Measurements from ENCODE around the gene ZBTB7B.
A peak's percentile ranks its signal among the peaks of the same experiment; 100 is the strongest.
"Not testable (repeated sequence)": the region's sequence is repeated elsewhere in the genome, so short reads cannot be mapped to it uniquely, and the experiment has no call there.

The ZBTB7B gene

DNA sequence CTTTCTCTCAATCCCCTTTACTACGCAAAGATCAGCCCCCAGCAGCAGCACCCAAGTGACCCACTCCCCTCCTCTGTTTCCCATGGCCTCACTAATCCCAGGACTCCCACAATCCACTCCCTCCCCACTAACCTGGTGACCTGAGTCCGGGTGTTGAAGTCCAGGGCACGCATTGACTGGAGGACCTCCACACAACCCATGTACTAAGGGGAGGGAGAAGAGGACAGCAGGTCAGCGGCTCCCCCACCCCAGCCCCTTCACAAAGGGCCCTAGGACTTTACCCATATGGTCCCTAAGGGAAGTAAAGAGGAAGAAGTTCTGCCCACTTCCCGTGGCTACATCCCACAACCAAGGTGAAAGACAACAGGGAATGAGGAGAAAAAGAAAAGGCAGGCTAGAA lies 33.4 kb upstream of the ZBTB7B start:
- no peak for DNase-seq

DNA sequence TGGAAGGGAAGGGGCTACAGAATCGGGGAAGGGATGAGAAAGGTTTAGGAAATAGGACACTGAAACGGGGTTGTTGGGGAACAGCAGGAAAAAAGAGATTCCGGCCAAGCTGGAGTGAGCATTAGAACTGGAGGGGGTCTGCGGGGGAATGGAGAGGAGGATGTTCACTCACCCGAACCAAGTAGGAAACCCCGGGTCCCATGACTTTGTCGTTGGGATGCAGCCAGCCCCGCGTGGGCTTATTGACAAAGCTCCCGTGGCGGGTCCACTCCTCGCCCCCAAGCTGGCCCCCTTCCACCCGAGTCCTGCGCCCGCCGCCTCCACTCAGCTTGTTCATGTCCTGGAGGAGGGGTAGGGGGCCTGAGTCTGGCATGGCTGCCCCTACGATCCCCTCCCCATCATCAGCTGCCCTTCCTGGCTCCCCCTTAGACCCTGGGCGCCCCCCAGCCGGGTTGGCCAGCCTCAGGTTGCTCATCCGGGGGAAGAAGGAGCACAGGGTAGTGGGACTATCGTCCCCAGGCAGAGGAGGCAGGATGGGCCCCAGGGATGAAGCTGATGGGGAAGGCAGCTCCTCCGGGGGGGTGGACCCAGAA lies 32.6 kb upstream of the ZBTB7B start:
- no peak for DNase-seq

DNA sequence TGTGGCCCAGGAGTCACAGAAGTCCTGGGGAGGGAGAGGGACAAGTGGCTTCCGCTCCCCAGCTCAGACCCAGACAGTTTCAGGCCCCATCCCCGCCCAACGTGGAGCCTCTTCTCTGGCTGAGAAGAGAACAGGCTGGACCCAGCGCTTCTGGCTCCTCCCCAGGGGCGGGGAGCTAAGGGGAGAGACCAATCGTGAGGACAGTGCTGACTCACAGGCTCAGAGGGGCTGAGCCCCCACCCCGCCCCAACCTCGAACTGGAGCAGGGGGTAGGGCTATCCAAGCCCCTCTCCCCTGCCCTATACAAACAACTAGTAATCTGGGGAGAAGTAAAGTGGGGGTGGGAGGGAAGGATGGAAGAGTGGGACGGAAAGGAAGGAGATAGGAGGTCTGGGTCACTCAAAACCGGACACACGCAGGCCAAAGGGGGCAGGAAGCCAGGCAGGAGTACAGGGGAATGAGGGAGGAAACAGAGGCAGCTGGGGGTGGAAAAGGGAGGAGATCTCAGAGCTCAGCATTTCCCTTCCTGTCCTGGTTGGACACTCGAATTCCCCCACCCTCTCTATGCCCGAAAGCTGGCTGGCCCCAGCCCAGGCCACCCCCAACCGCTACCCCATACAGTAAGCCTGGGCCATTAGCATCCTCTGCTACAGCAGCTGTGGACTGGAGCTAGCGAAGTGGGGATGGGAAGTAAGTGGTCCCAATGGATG lies 31.8 kb upstream of the ZBTB7B start, which contains the start of gene SHC1:
Gene SHC1 (minus strand): TSS at position 117 of the 710 bp plus-strand sequence. CDS start 221 bp downstream, outside the sequence.
- peak; percentile 70 for DNase-seq

DNA sequence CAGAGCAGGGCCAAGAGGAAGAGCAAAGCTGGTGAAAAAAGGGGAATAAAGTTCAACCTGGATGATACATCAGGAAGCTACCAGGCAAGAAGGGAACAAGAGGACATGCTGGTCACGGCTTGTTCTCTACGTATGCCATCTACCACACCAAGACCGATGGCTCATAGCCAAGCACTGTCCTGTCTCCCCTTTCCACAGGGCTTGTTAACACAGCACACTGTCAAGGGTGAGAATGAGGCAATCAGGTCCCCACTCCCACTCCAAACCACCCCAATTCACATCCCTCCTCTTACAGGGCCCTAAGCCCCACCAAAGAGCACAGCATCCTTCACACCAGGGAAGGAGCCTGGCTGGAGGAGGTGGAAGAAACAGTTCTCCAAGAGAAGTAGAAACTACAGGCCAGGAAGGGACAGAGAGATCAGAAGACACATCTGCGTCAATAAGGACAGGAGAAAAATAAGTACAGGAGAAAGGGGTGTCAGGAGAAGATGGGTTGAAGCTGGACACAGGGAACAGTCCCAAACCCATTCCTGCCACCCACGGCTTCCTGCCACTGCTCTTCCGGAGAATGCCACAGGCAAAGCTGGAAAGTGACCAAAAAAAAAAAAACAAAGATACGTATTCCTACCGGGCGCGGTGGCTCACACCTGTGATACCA lies 31.1 kb upstream of the ZBTB7B start:
- no peak for DNase-seq

DNA sequence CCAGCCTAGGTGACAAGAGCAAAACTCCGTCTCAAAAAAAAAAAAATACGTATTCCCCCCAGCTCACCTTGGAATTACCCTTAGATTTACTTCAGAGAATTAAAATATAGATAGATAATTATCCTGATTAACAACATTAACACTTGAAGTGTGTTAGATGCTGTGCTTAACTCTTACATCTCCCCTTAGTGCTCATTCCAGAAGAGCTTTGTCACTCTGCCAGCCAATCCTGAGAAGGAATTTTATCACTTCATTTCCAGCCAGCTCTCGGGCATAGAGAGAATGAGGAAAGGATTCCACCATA lies 30.4 kb upstream of the ZBTB7B start:
- DNase-seq, result no peak

DNA sequence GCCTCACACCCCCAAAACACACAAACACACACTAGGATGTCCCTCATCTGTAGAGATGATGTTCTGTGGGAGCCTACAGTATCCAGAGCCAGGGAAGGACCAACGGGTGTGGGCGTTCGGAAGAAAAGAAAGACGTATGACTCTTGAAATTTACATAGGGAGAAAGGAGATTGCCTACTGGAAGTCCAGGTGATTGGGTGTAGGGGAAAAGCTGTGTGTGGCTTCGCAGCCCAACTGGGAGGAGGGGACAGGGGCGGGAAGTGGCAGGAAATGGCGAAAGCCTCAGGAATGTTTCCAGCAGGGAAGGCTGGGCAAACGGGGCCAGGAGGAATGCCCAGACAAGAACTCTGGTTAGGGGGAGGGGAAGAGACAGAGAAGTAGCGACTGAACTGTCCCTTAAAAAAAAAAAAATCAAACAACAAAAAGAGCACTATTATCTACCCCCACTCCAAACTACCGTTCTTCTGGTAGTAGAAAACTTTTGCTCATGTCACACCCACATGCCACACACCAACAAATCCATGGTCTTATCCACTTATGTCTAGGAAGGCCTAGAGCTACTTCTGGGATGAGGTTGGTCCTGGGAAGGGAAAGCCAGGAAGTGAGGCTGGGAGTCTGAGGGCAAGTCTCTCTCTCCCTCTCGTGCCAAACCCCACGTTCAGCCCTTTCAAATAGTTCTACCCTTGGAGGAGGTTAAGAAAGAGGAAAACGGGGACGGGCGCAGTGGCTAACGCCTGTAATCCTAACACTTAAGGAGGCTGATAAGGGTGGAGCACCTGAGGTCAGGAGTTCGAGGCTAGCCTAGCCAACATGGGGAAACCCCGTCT lies 29.9 kb upstream of the ZBTB7B start:
- no peak for DNase-seq

DNA sequence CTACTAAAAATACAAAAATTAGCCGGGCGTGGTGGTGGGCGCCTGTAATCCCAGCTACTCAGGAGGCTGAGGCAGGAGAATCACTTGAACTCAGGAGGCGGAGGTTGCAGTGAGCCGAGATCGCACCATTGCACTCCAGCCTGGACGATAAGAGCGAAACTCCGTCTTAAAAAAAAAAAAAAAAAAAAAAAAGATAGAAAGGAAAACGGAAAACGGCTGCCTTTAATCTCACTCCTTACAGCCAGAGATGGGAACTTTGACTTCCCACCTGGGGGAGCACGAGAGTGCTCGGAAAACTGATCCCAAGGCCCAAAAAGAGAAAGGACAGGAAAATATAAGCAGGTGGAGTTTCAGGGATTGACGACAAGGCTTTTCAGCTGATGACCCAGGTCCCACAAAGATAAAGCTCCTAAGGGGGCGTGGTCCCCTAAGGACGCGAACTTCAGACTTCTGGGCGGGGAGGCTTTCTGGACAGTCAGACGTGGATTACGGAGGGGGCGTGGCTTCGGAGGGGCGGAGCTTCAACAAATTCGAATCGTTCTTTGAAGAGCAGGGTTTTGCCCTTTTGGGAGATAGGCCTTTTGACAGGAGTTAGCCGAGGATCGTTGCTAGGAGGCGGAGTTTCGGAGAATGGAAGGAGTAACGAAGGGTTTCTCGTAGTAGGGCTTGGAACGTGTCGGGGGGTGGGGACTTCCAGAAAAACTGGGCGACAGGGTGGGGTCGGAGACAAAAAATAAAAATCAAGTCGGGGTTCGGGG lies 29.1 kb upstream of the ZBTB7B start:
- DNase-seq, result peak; percentile 98

DNA sequence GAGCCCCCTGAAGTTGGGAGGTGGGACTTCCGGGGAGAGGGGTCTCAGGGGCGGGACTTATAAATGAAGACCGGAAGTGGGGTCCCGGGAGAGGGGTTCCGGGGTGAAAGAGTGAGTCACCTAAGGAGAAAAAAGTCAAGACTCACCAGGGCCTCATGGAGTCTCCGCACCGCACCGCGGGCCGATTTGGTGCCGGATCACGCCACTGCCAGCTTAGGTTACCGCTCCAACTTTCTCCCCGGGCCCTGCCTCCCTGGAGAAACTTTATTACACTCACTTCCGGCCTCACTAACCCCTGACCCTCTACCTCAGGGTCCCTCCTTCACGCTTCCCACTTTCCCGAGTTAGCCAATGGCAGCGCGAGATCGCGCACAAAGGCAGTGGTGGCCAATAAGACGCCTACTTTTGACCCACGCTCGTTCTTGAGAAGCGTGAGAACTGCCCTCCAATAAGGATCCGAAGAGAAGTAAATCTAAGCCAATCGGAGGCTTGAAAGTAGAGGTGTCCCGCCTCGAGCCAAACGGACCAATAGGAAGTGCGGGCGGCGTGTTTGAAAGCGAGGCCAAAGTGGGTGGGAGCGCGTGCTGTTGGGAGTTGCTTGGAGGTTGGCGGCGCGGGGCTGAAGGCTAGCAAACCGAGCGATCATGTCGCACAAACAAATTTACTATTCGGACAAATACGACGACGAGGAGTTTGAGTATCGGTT lies 28.3 kb upstream of the ZBTB7B start, which contains the start of gene CKS1B:
Gene CKS1B (plus strand): TSS at position 580 of the 706 bp plus-strand sequence. CDS start 65 bp downstream, at position 645.
- DNase-seq, result peak; percentile 97

DNA sequence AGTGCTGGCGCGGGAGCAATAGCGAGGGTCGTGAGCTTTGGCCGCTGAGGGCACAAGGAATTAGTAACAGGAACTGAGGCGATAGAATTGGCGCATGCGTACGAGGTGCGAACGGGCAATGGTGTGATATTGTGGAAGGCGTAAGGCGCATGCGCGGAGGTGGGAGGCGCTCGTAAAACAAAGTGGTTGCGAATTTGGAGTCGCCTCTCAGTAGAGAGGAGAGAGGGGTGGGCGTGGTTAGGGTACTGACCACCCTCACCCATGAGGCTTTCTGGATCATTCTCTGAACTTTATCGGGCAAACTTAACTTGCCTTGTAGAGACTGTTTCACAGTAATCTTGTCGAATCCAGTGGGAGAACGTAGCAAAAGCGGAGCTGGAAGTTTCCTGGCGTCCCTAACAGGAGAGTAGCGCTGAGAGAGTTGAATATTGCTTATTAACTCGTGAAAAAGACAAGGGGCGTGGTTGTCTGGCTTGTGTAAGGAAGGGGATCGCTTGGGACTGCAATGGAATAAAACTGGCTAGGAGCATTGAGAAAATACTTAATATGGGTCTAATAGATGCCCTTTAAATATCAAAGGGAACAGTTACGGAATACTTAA lies 27.7 kb upstream of the ZBTB7B start:
- DNase-seq, result peak; percentile 96

DNA sequence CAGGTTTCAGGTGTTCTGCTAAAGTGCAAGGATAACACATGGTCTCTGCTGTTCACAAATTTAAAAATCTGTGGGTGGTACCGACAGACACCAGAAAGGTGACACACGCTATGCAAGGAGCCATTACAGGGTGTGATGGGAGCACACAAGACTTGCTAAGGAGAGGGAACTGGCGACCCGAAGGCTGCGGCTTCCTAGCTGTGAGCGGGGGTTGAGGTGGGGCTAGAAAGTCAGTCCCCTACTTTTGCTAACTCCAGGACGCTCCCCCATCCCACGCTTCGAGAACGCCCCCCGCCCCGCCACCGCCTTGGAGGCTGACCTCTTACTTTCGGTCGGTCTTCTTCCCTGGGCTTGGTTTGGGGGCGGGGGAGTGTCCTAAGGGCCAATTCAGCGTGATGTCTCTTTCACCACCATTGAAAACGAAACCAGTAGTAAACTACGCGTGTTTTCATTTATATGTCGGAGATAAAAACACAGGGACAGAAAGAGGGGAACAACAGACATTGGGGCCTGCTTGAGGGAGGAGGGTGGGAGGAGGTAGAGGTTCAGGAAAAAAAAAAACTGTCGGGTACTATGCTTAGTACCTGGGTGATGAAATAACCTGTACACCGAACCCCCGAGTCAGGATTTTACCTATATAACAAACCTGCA lies 27.1 kb upstream of the ZBTB7B start:
- DNase-seq, result peak; percentile 73

DNA sequence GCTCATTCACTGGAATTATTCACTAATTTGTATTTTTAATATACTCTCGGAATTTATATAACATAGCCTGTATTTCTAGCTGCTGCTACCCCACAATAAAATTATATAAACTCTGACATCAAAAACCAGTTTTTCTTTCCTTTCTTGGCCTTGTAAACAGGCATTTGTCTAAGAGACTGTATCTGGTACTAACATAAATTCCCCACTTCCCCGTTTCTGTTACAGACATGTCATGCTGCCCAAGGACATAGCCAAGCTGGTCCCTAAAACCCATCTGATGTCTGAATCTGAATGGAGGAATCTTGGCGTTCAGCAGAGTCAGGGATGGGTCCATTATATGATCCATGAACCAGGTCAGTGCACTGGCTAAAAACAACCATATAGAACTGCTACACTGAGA lies 24.8 kb upstream of the ZBTB7B start:
- DNase-seq, result not testable (repeated sequence)

DNA sequence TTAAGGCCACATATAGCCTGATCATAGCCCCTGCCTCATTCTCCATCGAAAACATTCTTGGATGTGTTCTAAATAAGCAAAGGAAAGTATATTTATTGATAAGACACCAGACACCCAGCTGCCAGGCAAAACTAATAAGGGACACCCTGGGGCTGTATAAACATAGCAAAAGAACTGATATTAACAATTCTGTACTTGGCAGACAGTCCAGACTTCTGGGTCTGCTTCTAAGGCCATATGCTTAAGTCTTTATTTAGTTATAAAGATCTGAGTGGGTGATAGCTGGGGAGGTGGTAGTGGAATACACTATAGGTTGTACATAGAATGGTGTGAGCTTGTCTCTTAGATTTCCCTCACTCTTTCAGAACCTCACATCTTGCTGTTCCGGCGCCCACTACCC lies 24.2 kb upstream of the ZBTB7B start:
- no peak for DNase-seq

DNA sequence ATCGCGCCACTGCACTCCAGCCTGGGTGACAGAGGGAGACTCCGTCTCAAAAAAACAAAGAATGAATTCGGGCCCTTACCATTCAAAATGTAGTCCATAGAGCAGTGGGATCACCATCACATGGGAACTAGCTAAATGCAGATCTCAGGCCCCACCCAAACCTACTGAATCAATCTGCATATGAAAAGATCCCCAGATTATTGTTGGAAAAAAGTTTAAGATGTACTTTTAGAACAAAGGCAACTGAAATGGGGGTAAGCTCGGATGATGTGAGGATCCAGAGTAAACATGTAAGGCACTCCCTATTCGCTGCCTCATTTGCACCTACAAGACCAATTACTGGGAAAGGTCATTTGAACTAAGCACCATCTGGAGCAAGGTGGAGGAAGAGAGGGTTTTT lies 20.3 kb upstream of the ZBTB7B start:
- no peak for DNase-seq

DNA sequence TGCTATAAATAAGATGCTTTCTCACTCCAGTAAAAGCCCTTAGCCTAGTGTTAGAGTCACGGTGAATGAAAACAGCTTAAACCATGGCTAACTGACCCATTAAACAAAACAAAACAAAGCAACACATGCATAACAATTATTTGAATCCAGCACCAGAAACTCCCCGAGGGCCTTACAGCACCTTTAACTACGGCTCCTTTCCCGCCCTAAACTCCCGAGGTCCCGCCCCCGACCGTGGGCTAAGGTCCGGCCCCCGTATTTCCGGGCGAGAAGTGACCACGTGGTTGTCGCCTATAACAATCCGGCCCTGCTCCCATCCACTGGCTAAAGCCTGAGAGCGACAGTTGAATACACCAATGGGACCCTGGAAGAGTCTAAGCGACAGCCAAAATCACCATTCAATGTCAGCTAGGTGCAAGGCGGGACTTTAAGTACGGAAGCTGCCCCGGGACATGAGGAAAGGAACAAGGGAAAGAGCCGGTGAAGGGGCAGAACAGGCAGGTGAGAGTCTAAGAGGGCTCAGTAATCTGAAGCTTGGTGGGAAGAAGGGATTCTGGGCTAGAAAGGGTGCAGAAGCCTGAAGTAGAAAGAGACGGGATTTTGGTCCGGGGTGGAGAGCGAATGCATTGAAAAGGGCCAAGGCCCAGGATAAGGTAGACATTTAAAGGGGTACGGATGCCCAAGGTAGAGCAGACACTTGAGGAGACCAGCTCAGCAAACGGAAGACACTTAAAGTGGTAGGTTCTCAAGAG lies 19.5 kb upstream of the ZBTB7B start, which contains the start of gene FLAD1:
Gene FLAD1 (plus strand): TSS at position 448 of the 752 bp plus-strand sequence. CDS start 351 bp downstream, outside the sequence.
- DNase-seq, result peak; percentile 98

DNA sequence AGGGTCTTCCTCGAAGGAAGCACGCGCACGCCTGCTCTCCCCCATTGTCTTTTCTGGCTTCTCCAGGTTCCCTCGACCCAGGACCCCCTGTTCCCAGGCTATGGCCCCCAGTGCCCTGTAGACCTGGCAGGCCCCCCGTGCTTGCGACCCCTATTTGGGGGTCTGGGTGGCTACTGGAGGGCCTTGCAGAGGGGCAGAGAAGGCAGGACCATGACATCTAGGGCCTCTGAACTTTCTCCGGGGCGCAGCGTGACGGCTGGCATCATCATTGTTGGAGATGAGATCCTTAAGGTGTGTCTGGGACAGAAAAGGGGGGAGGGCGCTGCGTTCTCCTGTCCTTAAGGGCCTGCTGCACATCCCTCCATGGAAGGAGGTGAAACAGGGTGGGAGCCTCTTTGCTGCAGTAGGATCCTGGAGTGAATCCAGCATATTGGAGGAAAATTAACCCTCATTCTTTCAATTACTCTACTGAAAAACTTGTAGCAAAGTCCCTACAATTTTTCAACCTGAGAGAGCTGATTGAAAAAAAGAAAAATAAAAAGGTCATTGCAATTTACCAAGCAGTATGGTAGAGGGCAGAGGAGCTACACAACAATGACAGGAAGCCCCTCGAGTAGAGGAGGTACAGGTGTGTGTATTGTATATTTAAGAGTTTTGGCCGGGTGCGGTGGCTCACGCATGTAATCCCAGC lies 18.7 kb upstream of the ZBTB7B start:
- DNase-seq, result peak; percentile 18

DNA sequence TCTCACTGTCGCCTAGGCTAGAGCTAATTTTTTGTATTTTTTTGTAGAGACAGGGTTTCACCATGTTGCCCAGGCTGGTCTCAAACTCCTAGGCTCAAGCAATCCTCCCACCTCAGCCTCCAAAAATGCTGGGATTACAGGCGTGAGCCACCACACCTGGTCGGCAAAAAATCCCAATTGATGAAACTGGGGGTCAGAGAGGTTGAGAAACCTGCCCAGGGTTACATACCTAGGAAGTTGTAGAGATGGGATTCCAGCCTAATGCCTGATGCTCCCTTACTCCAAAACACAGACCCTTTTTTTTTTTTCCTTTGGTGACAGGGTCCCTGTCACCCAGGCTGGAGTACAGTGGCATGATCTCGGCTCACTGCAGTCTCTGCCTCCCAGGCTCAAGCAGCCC lies 15.9 kb upstream of the ZBTB7B start:
- not testable (repeated sequence) for DNase-seq

DNA sequence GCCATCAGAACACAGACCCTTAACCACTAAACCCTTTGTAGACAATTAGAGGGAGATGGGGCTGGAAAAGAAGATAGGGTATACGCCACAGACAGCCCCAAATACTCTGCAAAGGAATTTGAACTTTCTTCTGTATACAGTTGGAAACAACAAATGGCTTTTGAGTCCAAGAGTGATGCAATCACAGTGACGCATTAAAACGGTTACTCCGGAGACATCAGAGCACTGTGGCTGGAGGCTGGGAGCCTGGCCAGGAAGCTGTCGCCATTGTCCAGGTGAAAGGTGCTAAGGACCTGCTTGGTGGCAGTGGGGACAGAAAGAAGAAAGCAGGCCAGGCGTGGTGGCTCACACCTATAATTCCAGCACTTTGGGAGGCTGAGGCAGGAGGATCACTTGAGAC lies 15.3 kb upstream of the ZBTB7B start:
- DNase-seq, result no peak

DNA sequence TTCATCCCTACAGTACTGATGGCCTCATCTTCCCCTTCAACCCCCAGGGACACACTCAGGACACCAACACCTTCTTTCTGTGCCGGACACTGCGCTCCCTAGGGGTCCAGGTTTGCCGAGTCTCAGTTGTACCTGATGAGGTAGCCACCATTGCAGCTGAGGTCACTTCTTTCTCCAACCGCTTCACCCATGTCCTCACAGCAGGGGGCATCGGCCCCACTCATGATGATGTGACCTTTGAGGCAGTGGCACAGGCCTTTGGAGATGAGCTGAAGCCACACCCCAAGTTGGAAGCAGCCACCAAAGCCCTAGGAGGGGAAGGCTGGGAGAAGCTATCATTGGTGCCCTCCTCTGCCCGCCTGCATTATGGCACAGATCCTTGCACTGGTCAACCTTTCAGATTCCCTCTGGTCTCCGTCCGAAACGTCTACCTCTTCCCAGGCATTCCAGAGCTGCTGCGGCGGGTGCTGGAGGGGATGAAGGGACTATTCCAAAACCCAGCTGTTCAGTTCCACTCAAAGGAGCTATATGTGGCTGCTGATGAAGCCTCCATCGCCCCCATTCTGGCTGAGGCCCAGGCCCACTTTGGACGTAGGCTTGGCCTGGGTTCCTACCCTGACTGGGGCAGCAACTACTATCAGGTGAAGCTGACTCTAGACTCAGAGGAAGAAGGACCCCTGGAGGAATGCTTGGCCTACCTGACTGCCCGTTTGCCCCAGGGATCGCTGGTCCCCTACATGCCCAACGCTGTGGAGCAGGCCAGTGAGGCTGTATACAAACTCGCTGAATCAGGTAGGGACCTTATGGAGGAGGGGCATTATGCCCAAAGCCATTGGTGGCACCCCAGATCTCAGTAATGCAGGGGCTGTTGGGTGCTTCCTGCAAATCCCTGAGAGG lies 14.3 kb upstream of the ZBTB7B start:
- no peak for DNase-seq

Data from activated CD4-positive, alpha-beta T cell treated with anti-CD3 and anti-CD28 coated beads for 48 hours (primary cell).